KMS-11 (cell line): Measurements from ENCODE around the gene GRIK3.

Experiments
- H2AFZ ChIP-seq: fragments of 200-600 bp; sonication (generic); 2 replicates; pipeline ENCODE4 v1.6.1; 2016; ENCODE audit warnings: antibody characterized with exemption, mixed run types, low read depth
- H3K27ac ChIP-seq: fragments of 200-600 bp; sonication (generic); 2 replicates; pipeline ENCODE4 v1.6.1; 2016; ENCODE audit warnings: mild to moderate bottlenecking, mixed run types
- H3K27me3 ChIP-seq: fragments of 200-600 bp; sonication (generic); 2 replicates; pipeline ENCODE4 v1.6.1; 2017; ENCODE audit warnings: mild to moderate bottlenecking, low read depth, mixed run types, moderate library complexity; ENCODE audit not compliant: insufficient read depth
- H3K36me3 ChIP-seq: fragments of 200-600 bp; sonication (generic); 2 replicates; pipeline ENCODE4 v1.6.1; 2017; ENCODE audit warnings: mild to moderate bottlenecking, mixed run types; ENCODE audit not compliant: insufficient read depth
- H3K4me1 ChIP-seq: fragments of 200-600 bp; sonication (generic); 2 replicates; pipeline ENCODE4 v1.6.1; 2016; ENCODE audit warnings: mild to moderate bottlenecking, low read depth, mixed run types; ENCODE audit not compliant: poor library complexity, severe bottlenecking
- H3K4me2 ChIP-seq: fragments of 200-600 bp; sonication (generic); 2 replicates; pipeline ENCODE4 v1.7.0; 2016; ENCODE audit warnings: mild to moderate bottlenecking, mixed run types
- H3K4me3 ChIP-seq: fragments of 200-600 bp; sonication (generic); IDR thresholded peaks from 2 replicates; pipeline ENCODE4 v1.6.1; 2017; ENCODE audit warnings: low read depth, low read length, mixed read lengths; ENCODE audit not compliant: insufficient read depth
- H3K79me2 ChIP-seq: fragments of 200-600 bp; sonication (generic); 2 replicates; pipeline ENCODE4 v1.6.1; 2016; ENCODE audit warnings: low read depth, mixed run types; ENCODE audit not compliant: insufficient read depth
- H3K9ac ChIP-seq: fragments of 200-600 bp; sonication (generic); 2 replicates; pipeline ENCODE4 v1.6.1; 2016; ENCODE audit warnings: mild to moderate bottlenecking, mixed run types
- H4K20me1 ChIP-seq: fragments of 200-600 bp; sonication (generic); 2 replicates; pipeline ENCODE4 v1.6.1; 2016; ENCODE audit warnings: mild to moderate bottlenecking, mixed run types; ENCODE audit not compliant: insufficient read depth
- CTCF ChIP-seq: fragments of 200-600 bp; sonication (generic); conservative IDR thresholded peaks from 2 replicates; pipeline ENCODE4 v1.6.1; 2017; ENCODE audit warnings: low read depth, mild to moderate bottlenecking, antibody characterized with exemption, low read length, moderate library complexity, mixed read lengths

GRIK3 gene

GRCh38 chr1:36883315-36883949 is 150.9 kb downstream of the GRIK3 start:
- no peak for TF ChIP-seq CTCF
- no peak overlapping the region for H3K9ac ChIP-seq
- H3K4me2 ChIP-seq, result no peak overlapping the region

GRCh38 chr1:36882536-36883285 is 151.6 kb downstream of the GRIK3 start:
- H4K20me1 ChIP-seq, result no peaks in the 10 kb centered on the region
- H3K79me2 ChIP-seq, result no peaks in the 10 kb centered on the region
- peaks cover 15% of the 10 kb centered on the region; the same call in 1 of the 2 replicates for H3K27me3 ChIP-seq
- H3K36me3 ChIP-seq, result no peaks in the 10 kb centered on the region
- no peaks in the 10 kb centered on the region for H3K4me1 ChIP-seq
- no peak for TF ChIP-seq CTCF
- no peak overlapping the region for H3K4me3 ChIP-seq
- H3K27ac ChIP-seq, result no peak overlapping the region
- no peak overlapping the region for H2AFZ ChIP-seq
- H3K4me2 ChIP-seq, result no peak overlapping the region
- H3K9ac ChIP-seq, result no peak overlapping the region

More at GRCh38 chr1:36883315-36883949, 150.9 kb downstream of the GRIK3 start:
- H2AFZ ChIP-seq, result no peak overlapping the region
- H3K36me3 ChIP-seq, result no peaks in the 10 kb centered on the region
- no peaks in the 10 kb centered on the region for H3K4me1 ChIP-seq
- H3K27me3 ChIP-seq, result peaks cover 13% of the 10 kb centered on the region; the same call in 1 of the 2 replicates
- no peaks in the 10 kb centered on the region for H4K20me1 ChIP-seq
- H3K79me2 ChIP-seq, result no peaks in the 10 kb centered on the region
- H3K4me3 ChIP-seq, result no peak overlapping the region
- no peak overlapping the region for H3K27ac ChIP-seq

- no peaks in the 10 kb centered on the region for H3K79me2 ChIP-seq
- no peaks in the 10 kb centered on the region for H3K36me3 ChIP-seq
- no peaks in the 10 kb centered on the region for H3K4me1 ChIP-seq
- H3K9ac ChIP-seq, result no peak overlapping the region
- no peak for TF ChIP-seq CTCF
- H3K4me3 ChIP-seq, result no peak overlapping the region
- H2AFZ ChIP-seq, result no peak overlapping the region
- peaks cover 10% of the 10 kb centered on the region; the same call in 1 of the 2 replicates for H3K27me3 ChIP-seq
- no peaks in the 10 kb centered on the region for H4K20me1 ChIP-seq
- H3K4me2 ChIP-seq, result no peak overlapping the region
- no peak overlapping the region for H3K27ac ChIP-seq
Measured at GRCh38 chr1:36881541-36881940, 152.8 kb downstream of the GRIK3 start.

GRCh38 chr1:36881068-36881405 is 153.3 kb downstream of the GRIK3 start:
- Histone ChIP-seq H3K9ac (no peak overlapping the region), H3K27me3 (peaks cover 8% of the 10 kb centered on the region; the same call in 1 of the 2 replicates), H3K79me2 (no peaks in the 10 kb centered on the region), H3K4me1 (no peaks in the 10 kb centered on the region), H3K4me3 (no peak overlapping the region), H3K27ac (no peak overlapping the region), H2AFZ (no peak overlapping the region), H3K4me2 (no peak overlapping the region), H3K36me3 (no peaks in the 10 kb centered on the region), H4K20me1 (no peaks in the 10 kb centered on the region)
- no peak for TF ChIP-seq CTCF
